ENCODE data around the gene JAZF1.
A peak's percentile ranks its signal among the peaks of the same experiment; 100 is the strongest.

JAZF1 gene

GRCh38 chr7:27994639-27995038 is 186.0 kb downstream of the JAZF1 start:
- Histone ChIP-seq H3K4me1 (ENCODE audit: control insufficient read depth, insufficient read depth, low read length) (peaks cover 19% of the 10 kb centered on the region), H3K4me3 (ENCODE audit: low read length) (no peak overlapping the region), H3K9ac (ENCODE audit: low read length) (no peak overlapping the region)

DNA sequence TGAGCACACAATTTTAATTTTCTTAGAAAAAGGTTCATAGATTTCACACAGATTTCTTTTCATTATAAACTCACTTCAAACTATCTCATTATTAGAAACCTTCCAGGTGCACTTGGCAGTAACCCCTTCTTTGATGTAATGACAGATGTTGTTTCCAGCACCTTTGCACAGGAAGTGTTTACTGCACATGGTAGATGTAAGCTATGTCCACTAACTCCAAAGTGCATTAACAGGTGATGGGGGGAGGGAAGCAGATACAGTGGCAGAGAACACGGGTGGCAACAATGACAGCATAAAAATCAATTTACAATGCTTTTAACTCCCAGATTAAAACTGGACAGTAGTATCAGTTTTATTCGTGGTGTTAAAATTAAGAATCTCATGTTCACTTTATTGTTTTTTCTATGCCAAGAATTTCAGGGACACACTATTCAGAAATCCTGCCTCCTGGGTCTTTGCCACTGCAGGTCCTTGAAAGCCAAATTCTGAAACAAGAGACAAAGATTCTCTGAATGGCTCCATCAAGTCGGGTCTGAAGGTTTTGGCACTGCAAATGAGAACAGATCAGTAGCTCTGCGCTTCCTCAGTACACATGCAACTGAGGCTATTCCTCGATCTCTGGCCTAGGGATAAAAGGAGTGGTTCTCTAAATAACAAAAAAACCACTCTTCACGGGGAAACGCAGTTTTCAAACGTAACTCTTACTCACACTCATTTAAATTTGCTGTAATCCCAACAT is 187.7 kb downstream of the JAZF1 start:
- Histone ChIP-seq H3K4me3 (ENCODE audit: low read length) (no peak overlapping the region), H3K9ac (ENCODE audit: low read length) (no peak overlapping the region), H3K4me1 (ENCODE audit: control insufficient read depth, insufficient read depth, low read length) (peaks cover 16% of the 10 kb centered on the region), H3K27me3 (ENCODE audit: control insufficient read depth, insufficient read depth, low read length) (no peaks in the 10 kb centered on the region), H3K27ac (ENCODE audit: low read depth, low read length) (no peak overlapping the region), H3K36me3 (ENCODE audit: control insufficient read depth, insufficient read depth, low read length) (no peaks in the 10 kb centered on the region)

More at GRCh38 chr7:27994639-27995038, 186.0 kb downstream of the JAZF1 start:
- H3K27ac ChIP-seq (ENCODE audit: low read depth, low read length), result peak overlapping the region; percentile 4
- H3K27me3 ChIP-seq (ENCODE audit: control insufficient read depth, insufficient read depth, low read length), result no peaks in the 10 kb centered on the region
- no peaks in the 10 kb centered on the region for H3K36me3 ChIP-seq (ENCODE audit: control insufficient read depth, insufficient read depth, low read length)

GRCh38 chr7:27992097-27992496 is 188.5 kb downstream of the JAZF1 start:
- Histone ChIP-seq H3K27ac (ENCODE audit: low read depth, low read length) (no peak overlapping the region), H3K4me3 (ENCODE audit: low read length) (no peak overlapping the region)

GRCh38 chr7:27991006-27991528 is 189.5 kb downstream of the JAZF1 start:
- Histone ChIP-seq H3K9ac (ENCODE audit: low read length) (no peak overlapping the region), H3K4me3 (ENCODE audit: low read length) (no peak overlapping the region), H3K4me1 (ENCODE audit: control insufficient read depth, insufficient read depth, low read length) (peaks cover 16% of the 10 kb centered on the region), H3K27ac (ENCODE audit: low read depth, low read length) (no peak overlapping the region), H3K36me3 (ENCODE audit: control insufficient read depth, insufficient read depth, low read length) (no peaks in the 10 kb centered on the region), H3K27me3 (ENCODE audit: control insufficient read depth, insufficient read depth, low read length) (no peaks in the 10 kb centered on the region)

More at GRCh38 chr7:27992097-27992496, 188.5 kb downstream of the JAZF1 start:
- peaks cover 16% of the 10 kb centered on the region for H3K4me1 ChIP-seq (ENCODE audit: control insufficient read depth, insufficient read depth, low read length)
- no peak overlapping the region for H3K9ac ChIP-seq (ENCODE audit: low read length)
- H3K27me3 ChIP-seq (ENCODE audit: control insufficient read depth, insufficient read depth, low read length), result no peaks in the 10 kb centered on the region
- no peaks in the 10 kb centered on the region for H3K36me3 ChIP-seq (ENCODE audit: control insufficient read depth, insufficient read depth, low read length)

GRCh38 chr7:27976531-27976930 is 204.1 kb downstream of the JAZF1 start:
- no peaks in the 10 kb centered on the region for H3K4me1 ChIP-seq (ENCODE audit: control insufficient read depth, insufficient read depth, low read length)
- no peaks in the 10 kb centered on the region for H3K27me3 ChIP-seq (ENCODE audit: control insufficient read depth, insufficient read depth, low read length)
- no peak overlapping the region for H3K27ac ChIP-seq (ENCODE audit: low read depth, low read length)
- H3K4me3 ChIP-seq (ENCODE audit: low read length), result no peak overlapping the region
- H3K36me3 ChIP-seq (ENCODE audit: control insufficient read depth, insufficient read depth, low read length), result no peaks in the 10 kb centered on the region
- no peak overlapping the region for H3K9ac ChIP-seq (ENCODE audit: low read length)

- Histone ChIP-seq H3K4me1 (ENCODE audit: control insufficient read depth, insufficient read depth, low read length) (no peaks in the 10 kb centered on the region), H3K36me3 (ENCODE audit: control insufficient read depth, insufficient read depth, low read length) (no peaks in the 10 kb centered on the region), H3K4me3 (ENCODE audit: low read length) (no peak overlapping the region), H3K27ac (ENCODE audit: low read depth, low read length) (no peak overlapping the region), H3K27me3 (ENCODE audit: control insufficient read depth, insufficient read depth, low read length) (no peaks in the 10 kb centered on the region), H3K9ac (ENCODE audit: low read length) (no peak overlapping the region)
Observed at GRCh38 chr7:27973625-27974024, 207.0 kb downstream of the JAZF1 start.

DNA sequence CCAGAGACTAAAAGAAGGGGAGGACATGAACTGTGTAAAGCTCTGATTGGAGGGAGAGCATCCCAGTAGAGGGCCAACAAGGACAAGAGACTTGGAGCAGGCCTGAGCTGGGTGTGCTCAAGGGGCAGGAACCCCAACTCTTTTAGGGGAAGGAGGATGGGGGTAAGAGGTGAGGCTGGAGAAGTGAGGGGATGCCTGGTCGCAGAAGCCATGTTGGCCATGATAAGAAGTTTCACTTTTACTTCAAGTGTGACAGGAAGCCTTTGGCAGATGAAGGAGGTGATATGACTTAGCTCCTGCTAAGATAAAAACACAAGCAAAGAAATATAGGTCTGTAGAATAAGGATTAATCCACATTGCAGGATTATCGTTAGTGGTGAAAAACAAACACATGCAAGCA is 208.3 kb downstream of the JAZF1 start:
- H3K36me3 ChIP-seq (ENCODE audit: control insufficient read depth, insufficient read depth, low read length), result no peaks in the 10 kb centered on the region
- no peaks in the 10 kb centered on the region for H3K27me3 ChIP-seq (ENCODE audit: control insufficient read depth, insufficient read depth, low read length)
- no peak overlapping the region for H3K27ac ChIP-seq (ENCODE audit: low read depth, low read length)
- no peaks in the 10 kb centered on the region for H3K4me1 ChIP-seq (ENCODE audit: control insufficient read depth, insufficient read depth, low read length)
- H3K4me3 ChIP-seq (ENCODE audit: low read length), result no peak overlapping the region
- no peak overlapping the region for H3K9ac ChIP-seq (ENCODE audit: low read length)

DNA sequence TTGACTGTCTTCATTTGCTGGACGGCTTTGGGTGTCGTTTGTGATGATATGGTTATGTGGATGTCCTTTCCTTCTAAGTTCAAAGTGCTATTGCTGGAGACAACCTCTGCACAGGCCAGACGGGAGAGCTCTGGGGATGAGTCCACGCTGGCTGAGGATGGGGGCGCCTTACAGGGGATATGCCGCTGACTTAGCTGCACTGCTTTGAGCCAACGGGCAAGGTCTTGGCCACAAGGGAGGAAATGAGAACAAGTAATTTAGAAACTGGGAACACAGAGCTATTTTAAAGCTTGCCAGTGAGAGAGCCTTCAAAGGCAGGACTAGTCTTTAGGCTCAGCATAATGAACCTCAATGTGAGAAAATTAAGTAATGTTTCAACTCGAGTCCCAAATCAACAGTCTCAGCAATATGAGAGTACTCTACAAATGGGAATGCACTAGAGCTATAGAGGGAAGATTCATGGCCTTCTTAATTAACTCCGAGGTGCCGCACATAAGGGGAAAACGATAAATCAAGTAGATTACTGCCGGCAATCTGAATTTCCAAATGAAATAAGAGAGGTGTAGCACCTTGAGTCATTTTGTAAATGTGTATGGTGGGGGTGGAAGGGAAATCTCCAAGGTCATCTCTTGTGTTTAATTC is 209.3 kb downstream of the JAZF1 start:
- Histone ChIP-seq H3K4me3 (ENCODE audit: low read length) (no peak overlapping the region), H3K36me3 (ENCODE audit: control insufficient read depth, insufficient read depth, low read length) (no peaks in the 10 kb centered on the region), H3K27ac (ENCODE audit: low read depth, low read length) (no peak overlapping the region), H3K27me3 (ENCODE audit: control insufficient read depth, insufficient read depth, low read length) (no peaks in the 10 kb centered on the region), H3K9ac (ENCODE audit: low read length) (no peak overlapping the region), H3K4me1 (ENCODE audit: control insufficient read depth, insufficient read depth, low read length) (no peaks in the 10 kb centered on the region)

DNA sequence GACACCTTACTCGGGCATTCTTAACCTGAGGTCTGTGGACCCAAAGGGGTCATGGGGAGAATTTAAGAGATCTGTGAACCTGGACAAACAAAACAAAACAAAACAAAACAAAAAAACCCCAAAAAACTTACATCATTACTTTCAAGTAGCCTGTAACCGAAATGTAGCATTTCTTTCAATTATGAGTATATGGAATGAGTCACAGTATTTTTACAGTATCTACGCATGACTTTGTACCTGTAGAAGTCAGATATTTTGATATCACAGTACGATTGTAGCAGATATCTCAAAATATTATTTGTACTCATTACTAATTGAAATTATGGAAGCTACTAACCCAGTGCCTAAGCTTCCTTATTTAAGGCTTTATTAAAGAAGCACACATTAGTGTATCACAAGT is 210.2 kb downstream of the JAZF1 start:
- Histone ChIP-seq H3K36me3 (ENCODE audit: control insufficient read depth, insufficient read depth, low read length) (no peaks in the 10 kb centered on the region), H3K27me3 (ENCODE audit: control insufficient read depth, insufficient read depth, low read length) (no peaks in the 10 kb centered on the region), H3K9ac (ENCODE audit: low read length) (no peak overlapping the region), H3K27ac (ENCODE audit: low read depth, low read length) (no peak overlapping the region), H3K4me3 (ENCODE audit: low read length) (no peak overlapping the region), H3K4me1 (ENCODE audit: control insufficient read depth, insufficient read depth, low read length) (peaks cover 6% of the 10 kb centered on the region)

DNA sequence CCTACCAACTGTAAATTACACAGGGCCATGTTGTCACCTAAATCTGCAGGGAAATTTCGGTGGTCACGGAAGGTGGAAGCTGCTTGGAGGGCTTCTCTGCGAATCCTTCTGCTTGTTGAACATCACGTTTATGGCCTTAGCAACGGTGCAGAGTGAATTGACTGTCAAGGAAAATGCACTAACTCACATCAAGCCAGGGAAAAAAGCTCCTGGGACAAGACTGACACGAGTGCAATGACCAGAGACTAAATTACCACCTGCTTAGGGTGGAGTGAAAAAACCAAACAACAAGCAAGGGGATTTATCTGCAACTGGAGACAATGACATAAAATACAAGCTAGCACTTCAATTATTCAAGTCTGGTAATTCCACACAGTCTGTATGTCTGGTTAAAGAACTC is 211.2 kb downstream of the JAZF1 start:
- Histone ChIP-seq H3K27me3 (ENCODE audit: control insufficient read depth, insufficient read depth, low read length) (no peaks in the 10 kb centered on the region), H3K4me3 (ENCODE audit: low read length) (no peak overlapping the region), H3K9ac (ENCODE audit: low read length) (no peak overlapping the region), H3K36me3 (ENCODE audit: control insufficient read depth, insufficient read depth, low read length) (no peaks in the 10 kb centered on the region), H3K27ac (ENCODE audit: low read depth, low read length) (no peak overlapping the region), H3K4me1 (ENCODE audit: control insufficient read depth, insufficient read depth, low read length) (peaks cover 6% of the 10 kb centered on the region)

DNA sequence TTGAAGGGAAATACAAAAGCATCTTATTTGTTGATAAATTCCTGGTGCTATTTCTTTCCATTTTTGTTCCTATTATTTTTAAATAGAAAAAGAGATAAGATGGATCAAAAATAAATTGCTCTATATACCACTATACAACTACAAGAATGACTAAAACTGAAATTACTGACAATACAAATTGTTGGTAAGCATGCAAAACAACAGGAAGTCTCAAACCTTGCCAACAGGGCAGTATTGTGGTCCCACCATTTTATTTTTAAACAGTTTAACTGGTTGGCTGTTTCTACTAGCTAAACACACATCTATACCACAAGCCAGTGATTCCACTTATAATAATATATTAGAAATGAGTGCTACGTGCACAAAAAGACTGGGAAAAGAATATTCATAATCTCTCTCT is 213.0 kb downstream of the JAZF1 start:
- Histone ChIP-seq H3K4me1 (ENCODE audit: control insufficient read depth, insufficient read depth, low read length) (peaks cover 6% of the 10 kb centered on the region), H3K9ac (ENCODE audit: low read length) (no peak overlapping the region), H3K27ac (ENCODE audit: low read depth, low read length) (no peak overlapping the region), H3K27me3 (ENCODE audit: control insufficient read depth, insufficient read depth, low read length) (no peaks in the 10 kb centered on the region), H3K4me3 (ENCODE audit: low read length) (no peak overlapping the region), H3K36me3 (ENCODE audit: control insufficient read depth, insufficient read depth, low read length) (no peaks in the 10 kb centered on the region)

- Histone ChIP-seq H3K9ac (ENCODE audit: low read length) (no peak overlapping the region), H3K27ac (ENCODE audit: low read depth, low read length) (no peak overlapping the region), H3K36me3 (ENCODE audit: control insufficient read depth, insufficient read depth, low read length) (no peaks in the 10 kb centered on the region), H3K27me3 (ENCODE audit: control insufficient read depth, insufficient read depth, low read length) (no peaks in the 10 kb centered on the region), H3K4me1 (ENCODE audit: control insufficient read depth, insufficient read depth, low read length) (peaks cover 6% of the 10 kb centered on the region), H3K4me3 (ENCODE audit: low read length) (no peak overlapping the region)
Observed at GRCh38 chr7:27966219-27966780, 214.3 kb downstream of the JAZF1 start.

All from rectal smooth muscle tissue (tissue), 1 donor.